HS-27A (cell line): ENCODE data around the gene LRRC56.
"Not testable (repeated sequence)": the region's sequence is repeated elsewhere in the genome, so short reads cannot be mapped to it uniquely, and the experiment has no call there.

ENCODE experiments used
- DNase-seq: peaks from one replicate; pipeline ENCODE4 v3.0.0-alpha.2; 2012; ENCODE audit warnings: low read depth, missing footprints

The LRRC56 gene

GRCh38 chr11:501683-502287, 35.5 kb upstream of the LRRC56 start:
- no peak for DNase-seq

- DNase-seq: no peak
These were observed 34.8 kb upstream of the LRRC56 start for GRCh38 chr11:502288-503178.

GRCh38 chr11:503179-503981, 33.9 kb upstream of the LRRC56 start:
- DNase-seq: no peak

- DNase-seq: no peak
These were observed 33.0 kb upstream of the LRRC56 start for GRCh38 chr11:504053-504993.

GRCh38 chr11:504994-505344, 32.4 kb upstream of the LRRC56 start:
- no peak for DNase-seq

GRCh38 chr11:506238-506994, 30.9 kb upstream of the LRRC56 start:
- peak; percentile 88 for DNase-seq

- peak; percentile 65 for DNase-seq
These were observed 30.2 kb upstream of the LRRC56 start, which contains the start of gene RNH1 for GRCh38 chr11:506995-507726. Gene RNH1 (minus strand): TSS chr11:507242. CDS start chr11:502162, 5,080 bp downstream.

GRCh38 chr11:507727-508515, 29.4 kb upstream of the LRRC56 start:
- DNase-seq: no peak

GRCh38 chr11:508956-509355, 28.4 kb upstream of the LRRC56 start:
- DNase-seq: no peak

- DNase-seq: no peak
These were observed 24.3 kb upstream of the LRRC56 start for GRCh38 chr11:512761-513595.

GRCh38 chr11:514606-515005, 22.7 kb upstream of the LRRC56 start:
- DNase-seq: no peak

GRCh38 chr11:515131-515530, 22.2 kb upstream of the LRRC56 start:
- no peak for DNase-seq

- no peak for DNase-seq
These were observed 20.9 kb upstream of the LRRC56 start for GRCh38 chr11:516400-516799.

GRCh38 chr11:516918-517685, 20.2 kb upstream of the LRRC56 start:
- not testable (repeated sequence) for DNase-seq

GRCh38 chr11:518463-519202, 18.7 kb upstream of the LRRC56 start:
- DNase-seq: peak; percentile 53

- no peak for DNase-seq
These were observed 16.7 kb upstream of the LRRC56 start for GRCh38 chr11:520428-521176.
